Lung (tissue), 12 donors: ENCODE results near the gene CPA5. TPM values are rescaled to one million over a fixed set of nuclear protein-coding genes. Genes with fewer than 3 reads are reported as not detected.

Experiments
- ATAC-seq: fragments of 200-7000 bp; cut with Tn5 transposase; one replicate; pipeline ENCODE4 v1.9.1; 2020; ENCODE audit warnings: moderate number of reproducible peaks; ENCODE audit not compliant: insufficient read depth, low FRiP score
- DNase-seq, 3 donors: peaks; one replicate each; pipeline ENCODE4 v3.0.0-alpha.2; 2013 to 2017
- H3K27ac ChIP-seq, 2 donors: one replicate each; pipeline ENCODE4 v1.5.1; 2013; ENCODE audit warnings: mild to moderate bottlenecking in 2 of 2, moderate library complexity in 2 of 2, control low read depth in 1 of 2, inconsistent platforms in 1 of 2, low read depth in 1 of 2, low read length in 1 of 2
- H3K27me3 ChIP-seq, 3 donors: one replicate each; pipeline ENCODE4 v1.5.1; 2013; ENCODE audit warnings: low read length in 2 of 3; ENCODE audit not compliant: control insufficient read depth in 3 of 3, insufficient read depth in 3 of 3
- H3K36me3 ChIP-seq, 4 donors: one replicate each; pipeline ENCODE4 v1.5.1; 2013; ENCODE audit warnings: low read length in 4 of 4, mild to moderate bottlenecking in 1 of 4, moderate library complexity in 1 of 4; ENCODE audit not compliant: control insufficient read depth in 4 of 4, insufficient read depth in 4 of 4
- H3K4me1 ChIP-seq, 5 donors: one replicate each; pipeline ENCODE4 v1.5.1; 2013; ENCODE audit warnings: low read length in 5 of 5, mild to moderate bottlenecking in 2 of 5, moderate library complexity in 1 of 5; ENCODE audit not compliant: control insufficient read depth in 5 of 5, insufficient read depth in 5 of 5
- H3K4me3 ChIP-seq: one replicate; pipeline ENCODE4 v1.5.1; 2013; ENCODE audit warnings: mild to moderate bottlenecking, control low read depth, moderate library complexity
- H3K9ac ChIP-seq, 2 donors: one replicate each; pipeline ENCODE4 v1.5.1; 2013; ENCODE audit warnings: low read length in 2 of 2, control low read depth in 1 of 2; ENCODE audit not compliant: insufficient read depth in 1 of 2
- H3K9me3 ChIP-seq, 4 donors: one replicate each; pipeline ENCODE4 v1.5.1; 2013; ENCODE audit warnings: low read length in 3 of 4, mild to moderate bottlenecking in 1 of 4, moderate library complexity in 1 of 4; ENCODE audit not compliant: control insufficient read depth in 4 of 4, insufficient read depth in 3 of 4
- CTCF ChIP-seq: IDR thresholded peaks from 2 replicates; pipeline ENCODE4 v1.5.1; 2012; ENCODE audit warnings: mild to moderate bottlenecking; ENCODE audit errors: control extremely low read depth, extremely low read depth
- WGBS, 2 donors: extraction: QIAGEN DNeasy Blood & Tissue Kit; methylation state at CpG; one replicate each; pipeline ENCODE4 v1.1.7; 2013; 5-methylcytosine and 5-hydroxymethylcytosine counted together
- polyA plus RNA-seq, 2 donors: library from polyadenylated mRNA; stranded (reverse); fragments of 200-250 nt; gene quantifications; one replicate each; pipeline ENCODE4 v1.2.1, GENCODE V29; 2013
- total RNA-seq, 2 donors: library from RNA; depleted of rRNA in 1 of 2; stranded (reverse); fragments of >200 nt in 1 of 2; gene quantifications; one replicate each; pipeline ENCODE4 v1.2.1, GENCODE V29; 2014 to 2021
- donor health status: control.
- donor health status: control.
- donor health status: Bipolar disorder and iron deficiency.
- donor health status: healthy.
- donor health status: DM: yes; HTN: yes; CAD: no.

Gene CPA5
- total and polyA plus RNA-seq, 4 donors = 0.08 to 0.10 TPM; not detected in 2

- no peaks in the 10 kb centered on the region for H3K27me3 ChIP-seq
- no peak for DNase-seq
- no peak overlapping the region for H3K4me3 ChIP-seq
- no peak overlapping the region for H3K9ac ChIP-seq
- H3K4me1 ChIP-seq = peaks cover 0 to 23% (median 7%) of the 10 kb centered on the region in 5 donors
- no peaks in the 10 kb centered on the region for H3K36me3 ChIP-seq
- 61 to 85% methylated on average over 10 of the region's 10 CpGs for WGBS, 2 donors
- no peak for TF ChIP-seq CTCF
- ATAC-seq = no peak
- peaks cover 0 to 2% (median 0%) of the 10 kb centered on the region in 4 donors for H3K9me3 ChIP-seq
- no peak overlapping the region for H3K27ac ChIP-seq
Measured at GRCh38 chr7:130379532-130379920, 34.9 kb downstream of the CPA5 start.

- DNase-seq = peak in 2 of 3 donors; percentile 49 to 57
- Histone ChIP-seq H3K27me3 (no peaks in the 10 kb centered on the region), H3K9me3 (peaks cover 0 to 4% (median 0%) of the 10 kb centered on the region in 4 donors), H3K9ac (no peak within 1 kb of the TSS), H3K27ac (no peak within 1 kb of the TSS), H3K36me3 (no peaks in the 10 kb centered on the region), H3K4me3 (no peak within 1 kb of the TSS), H3K4me1 (peaks cover 0 to 20% (median 9%) of the 10 kb centered on the region in 5 donors)
- WGBS, 2 donors = 52 to 80% methylated on average over 20 of the region's 20 CpGs
- no peak for TF ChIP-seq CTCF
- ATAC-seq = peak; percentile 16
Measured at GRCh38 chr7:130379921-130380860, 35.6 kb downstream of the CPA5 start, which contains the start of gene CPA1. TSS of gene CPA1 (plus strand) at chr7:130380494. CDS start at chr7:130380521, 27 bp downstream.

- H3K4me1 ChIP-seq = peaks cover 0 to 20% (median 9%) of the 10 kb centered on the region in 5 donors
- no peaks in the 10 kb centered on the region for H3K36me3 ChIP-seq
- ATAC-seq (no peak), DNase-seq (peak in 1 of 3 donors; percentile 7)
- no peak for TF ChIP-seq CTCF
- 91 to 95% methylated on average over 7 of the region's 7 CpGs for WGBS, 2 donors
- no peak overlapping the region for H3K27ac ChIP-seq
- no peak overlapping the region for H3K4me3 ChIP-seq
- peaks cover 0 to 4% (median 0%) of the 10 kb centered on the region in 4 donors for H3K9me3 ChIP-seq
- H3K27me3 ChIP-seq = no peaks in the 10 kb centered on the region
- H3K9ac ChIP-seq = no peak overlapping the region
Measured at GRCh38 chr7:130380861-130381455, 36.3 kb downstream of the CPA5 start.
